HUES6 (cell line): ENCODE measurements around the gene GABRG3.

Experiments used
- H3K27ac ChIP-seq: 2 replicates; pipeline ENCODE4 v1.7.0; 2013; ENCODE audit warnings: low read depth, mild to moderate bottlenecking, low read length, inconsistent platforms
- H3K27me3 ChIP-seq: 2 replicates; pipeline ENCODE4 v1.6.1; 2013; ENCODE audit warnings: low read length; ENCODE audit not compliant: control insufficient read depth, insufficient read depth
- H3K36me3 ChIP-seq: 2 replicates; pipeline ENCODE4 v1.6.1; 2013; ENCODE audit warnings: low read length; ENCODE audit not compliant: control insufficient read depth, insufficient read depth
- H3K4me1 ChIP-seq: 2 replicates; pipeline ENCODE4 v1.6.1; 2013; ENCODE audit warnings: low read length; ENCODE audit not compliant: control insufficient read depth, insufficient read depth
- H3K4me3 ChIP-seq: 2 replicates; pipeline ENCODE4 v1.5.1; 2013; ENCODE audit warnings: low read depth, low read length
- H3K9ac ChIP-seq: one replicate; pipeline ENCODE4 v1.6.1; 2013; ENCODE audit warnings: mild to moderate bottlenecking, low read length
- H3K9me3 ChIP-seq: 2 replicates; pipeline ENCODE4 v1.6.1; 2013; ENCODE audit warnings: low read depth, low read length; ENCODE audit not compliant: control insufficient read depth, insufficient read depth

Gene GABRG3

GRCh38 chr15:27061739-27062138 is 90.8 kb downstream of the GABRG3 start:
- Histone ChIP-seq H3K9ac (no peak overlapping the region), H3K4me1 (no peaks in the 10 kb centered on the region), H3K27ac (no peak overlapping the region)

GRCh38 chr15:27062951-27063350 is 92.0 kb downstream of the GABRG3 start:
- H3K27me3 ChIP-seq = no peaks in the 10 kb centered on the region
- H3K9ac ChIP-seq = no peak overlapping the region
- H3K36me3 ChIP-seq = no peaks in the 10 kb centered on the region
- no peaks in the 10 kb centered on the region for H3K4me1 ChIP-seq
- H3K27ac ChIP-seq = no peak overlapping the region
- H3K9me3 ChIP-seq = no peaks in the 10 kb centered on the region
- H3K4me3 ChIP-seq = no peak overlapping the region

More at GRCh38 chr15:27061739-27062138, 90.8 kb downstream of the GABRG3 start:
- no peaks in the 10 kb centered on the region for H3K27me3 ChIP-seq
- no peaks in the 10 kb centered on the region for H3K9me3 ChIP-seq
- H3K4me3 ChIP-seq = no peak overlapping the region
- H3K36me3 ChIP-seq = no peaks in the 10 kb centered on the region

DNA sequence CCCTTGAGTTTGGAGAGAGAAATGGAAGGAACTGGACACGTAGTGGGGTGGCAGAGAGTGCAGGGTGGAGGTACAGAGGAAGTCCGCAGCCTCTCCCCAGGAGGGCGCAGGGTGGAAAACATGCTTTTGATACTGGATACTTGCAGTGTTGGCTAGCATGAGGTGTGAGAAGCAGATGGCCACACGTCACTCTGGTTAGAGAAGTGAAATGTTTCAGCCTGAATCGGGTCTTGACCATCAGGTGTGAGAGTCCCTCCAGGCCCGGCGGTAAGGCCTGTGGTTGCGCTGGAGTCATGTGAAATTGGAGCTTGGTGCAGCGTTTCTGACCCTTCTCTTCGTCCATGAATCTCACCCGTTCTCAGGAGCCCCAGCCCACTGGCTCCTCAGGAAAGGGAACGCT is 93.1 kb downstream of the GABRG3 start:
- H3K27me3 ChIP-seq = no peaks in the 10 kb centered on the region
- H3K9ac ChIP-seq = no peak overlapping the region
- no peaks in the 10 kb centered on the region for H3K36me3 ChIP-seq
- H3K4me3 ChIP-seq = no peak overlapping the region
- H3K9me3 ChIP-seq = peaks cover 10% of the 10 kb centered on the region
- no peaks in the 10 kb centered on the region for H3K4me1 ChIP-seq
- H3K27ac ChIP-seq = no peak overlapping the region

DNA sequence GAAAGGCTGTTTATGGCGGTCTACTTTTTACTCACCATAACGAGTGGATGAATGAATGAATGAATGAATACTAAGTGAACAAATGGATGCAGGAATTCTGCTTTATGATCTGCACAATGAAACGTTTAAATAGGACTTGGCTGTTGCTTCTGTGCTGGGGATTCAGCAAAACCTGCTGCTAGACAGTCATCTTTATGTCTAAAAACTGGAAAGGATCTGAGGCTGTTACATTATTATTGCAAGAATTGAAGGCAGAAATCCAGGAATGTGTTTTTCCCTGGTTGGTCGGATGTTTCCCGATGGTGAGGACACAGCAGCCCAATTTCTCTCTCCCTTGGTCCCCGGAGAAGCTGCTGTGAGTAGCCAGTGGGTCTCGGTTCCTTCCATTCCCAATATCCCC is 94.2 kb downstream of the GABRG3 start:
- peaks cover 10% of the 10 kb centered on the region for H3K9me3 ChIP-seq
- no peak overlapping the region for H3K27ac ChIP-seq
- no peak overlapping the region for H3K4me3 ChIP-seq
- H3K36me3 ChIP-seq = no peaks in the 10 kb centered on the region
- H3K9ac ChIP-seq = no peak overlapping the region
- no peaks in the 10 kb centered on the region for H3K27me3 ChIP-seq
- H3K4me1 ChIP-seq = no peaks in the 10 kb centered on the region

DNA sequence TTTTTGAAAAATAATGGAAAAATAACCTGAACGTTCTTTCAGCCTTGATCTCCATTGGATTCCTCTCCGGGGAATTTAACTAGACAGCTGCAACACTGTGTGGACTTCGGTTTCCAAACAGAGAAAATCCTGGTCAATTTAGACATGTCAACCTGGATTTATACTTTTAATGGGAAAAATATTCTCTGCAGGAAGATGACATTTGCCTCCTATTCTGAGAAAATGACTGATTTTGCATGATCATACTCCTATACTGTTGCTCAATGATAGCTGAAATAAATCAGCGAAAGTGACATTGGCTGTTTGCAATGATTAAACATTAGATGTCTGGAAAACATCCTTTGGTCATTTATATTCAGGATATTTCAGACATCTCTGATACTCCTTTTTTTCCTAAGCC is 94.8 kb downstream of the GABRG3 start:
- Histone ChIP-seq H3K4me1 (peaks cover 1% of the 10 kb centered on the region; the same call in 1 of the 2 replicates), H3K9ac (no peak overlapping the region), H3K4me3 (no peak overlapping the region), H3K9me3 (peaks cover 10% of the 10 kb centered on the region), H3K27me3 (no peaks in the 10 kb centered on the region), H3K36me3 (no peaks in the 10 kb centered on the region), H3K27ac (no peak overlapping the region)

DNA sequence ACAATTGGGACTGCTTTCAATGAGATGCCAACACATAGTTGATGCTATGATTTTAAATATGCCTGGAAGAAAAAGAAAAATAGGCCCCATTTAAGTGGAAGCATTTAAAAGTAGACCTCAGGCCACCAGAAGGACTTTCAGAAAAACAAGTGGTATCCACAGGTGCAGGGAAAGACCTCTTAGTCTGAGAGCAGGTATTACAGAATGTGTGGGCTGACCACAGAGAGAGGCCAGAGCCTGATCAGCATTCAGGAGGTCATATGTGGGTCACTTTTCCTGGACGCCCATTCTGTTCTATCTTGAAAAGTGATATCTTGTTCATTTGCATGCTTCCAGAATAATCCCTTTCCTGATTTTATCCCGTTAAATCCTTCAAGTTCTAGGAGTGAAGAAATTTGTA is 95.5 kb downstream of the GABRG3 start:
- no peaks in the 10 kb centered on the region for H3K27me3 ChIP-seq
- H3K27ac ChIP-seq = no peak overlapping the region
- no peak overlapping the region for H3K4me3 ChIP-seq
- H3K9me3 ChIP-seq = peaks cover 10% of the 10 kb centered on the region
- no peaks in the 10 kb centered on the region for H3K36me3 ChIP-seq
- peaks cover 4% of the 10 kb centered on the region; the same call in 1 of the 2 replicates for H3K4me1 ChIP-seq
- no peak overlapping the region for H3K9ac ChIP-seq

- Histone ChIP-seq H3K9me3 (peaks cover 10% of the 10 kb centered on the region), H3K4me1 (peaks cover 4% of the 10 kb centered on the region; the same call in 1 of the 2 replicates), H3K4me3 (no peak overlapping the region), H3K27me3 (no peaks in the 10 kb centered on the region), H3K36me3 (no peaks in the 10 kb centered on the region), H3K27ac (no peak overlapping the region), H3K9ac (no peak overlapping the region)
Measured at GRCh38 chr15:27067175-27067574, 96.2 kb downstream of the GABRG3 start.

DNA sequence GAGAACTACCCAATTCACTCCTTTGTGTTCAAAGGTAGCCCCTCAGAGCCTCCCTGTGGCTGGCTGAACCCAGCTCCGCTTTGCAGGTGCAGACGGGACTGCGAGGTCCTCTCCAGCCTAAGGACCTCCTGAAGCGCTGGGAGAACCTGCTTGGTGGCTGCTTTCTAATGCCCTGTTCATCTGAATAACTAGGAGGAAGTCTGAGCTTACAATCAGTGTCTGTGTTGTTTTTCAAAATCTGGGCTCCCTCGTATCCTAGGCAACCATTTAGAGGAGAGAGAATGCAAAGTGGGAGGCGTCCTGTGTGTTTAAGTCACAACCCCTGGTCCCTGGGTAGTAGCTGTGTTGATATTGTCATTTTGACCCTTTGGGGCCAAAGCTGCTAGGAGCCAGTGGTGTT is 99.9 kb downstream of the GABRG3 start:
- Histone ChIP-seq H3K9ac (no peak overlapping the region), H3K36me3 (no peaks in the 10 kb centered on the region), H3K9me3 (peaks cover 14% of the 10 kb centered on the region), H3K4me3 (no peak overlapping the region), H3K27ac (no peak overlapping the region), H3K4me1 (peaks cover 4% of the 10 kb centered on the region; the same call in 1 of the 2 replicates), H3K27me3 (no peaks in the 10 kb centered on the region)

- Histone ChIP-seq H3K27ac (no peak overlapping the region), H3K4me3 (no peak overlapping the region), H3K4me1 (peaks cover 4% of the 10 kb centered on the region; the same call in 1 of the 2 replicates), H3K36me3 (no peaks in the 10 kb centered on the region), H3K9me3 (0 out of 2 replicates have a peak, but pooled peaks cover 4% of the 10 kb centered on the region), H3K9ac (no peak overlapping the region), H3K27me3 (no peaks in the 10 kb centered on the region)
Measured at GRCh38 chr15:27074179-27074578, 103.2 kb downstream of the GABRG3 start.

- 0 out of 2 replicates have a peak, but pooled peaks cover 4% of the 10 kb centered on the region for H3K9me3 ChIP-seq
- H3K36me3 ChIP-seq = no peaks in the 10 kb centered on the region
- H3K27ac ChIP-seq = no peak overlapping the region
- H3K4me1 ChIP-seq = no peaks in the 10 kb centered on the region
- no peaks in the 10 kb centered on the region for H3K27me3 ChIP-seq
- no peak overlapping the region for H3K4me3 ChIP-seq
- H3K9ac ChIP-seq = no peak overlapping the region
Measured at GRCh38 chr15:27077790-27078189, 106.8 kb downstream of the GABRG3 start.

- no peak overlapping the region for H3K4me3 ChIP-seq
- no peaks in the 10 kb centered on the region for H3K27me3 ChIP-seq
Measured at GRCh38 chr15:27081676-27082418, 110.9 kb downstream of the GABRG3 start.

More at GRCh38 chr15:27081676-27082418, 110.9 kb downstream of the GABRG3 start:
- Histone ChIP-seq H3K9me3 (no peaks in the 10 kb centered on the region), H3K9ac (no peak overlapping the region), H3K4me1 (0 out of 2 replicates have a peak, but pooled peaks cover 7% of the 10 kb centered on the region), H3K27ac (no peak overlapping the region), H3K36me3 (no peaks in the 10 kb centered on the region)
